ENCODE data around the gene LRRC3B.

LRRC3B gene

GRCh38 chr3:26652164-26652563 is 29.6 kb downstream of the LRRC3B start:
- Histone ChIP-seq H3K4me2 (no peak overlapping the region), H2AFZ (ENCODE audit: low read depth) (no peak overlapping the region)

GRCh38 chr3:26653811-26654425 is 31.3 kb downstream of the LRRC3B start:
- Histone ChIP-seq H3K4me2 (no peak overlapping the region), H3K4me3 (IDR thresholded peaks at IDR 0.05; ENCODE audit: insufficient read depth, low read depth, low read length) (no peak overlapping the region), H3K36me3 (ENCODE audit: insufficient read depth) (no peaks in the 10 kb centered on the region), H3K27me3 (ENCODE audit: insufficient read depth, low read depth) (no peaks in the 10 kb centered on the region), H3K9ac (no peak overlapping the region), H3K27ac (no peak overlapping the region), H3K79me2 (ENCODE audit: insufficient read depth, low read depth) (no peaks in the 10 kb centered on the region), H2AFZ (ENCODE audit: low read depth) (no peak overlapping the region), H4K20me1 (ENCODE audit: insufficient read depth) (no peaks in the 10 kb centered on the region), H3K4me1 (ENCODE audit: low read depth, poor library complexity, severe bottlenecking) (no peaks in the 10 kb centered on the region)
- no peak for TF ChIP-seq CTCF (conservative IDR thresholded peaks at IDR 0.05; ENCODE audit: low read depth, low read length)

More at GRCh38 chr3:26652164-26652563, 29.6 kb downstream of the LRRC3B start:
- Histone ChIP-seq H3K27ac (no peak overlapping the region), H3K36me3 (ENCODE audit: insufficient read depth) (no peaks in the 10 kb centered on the region), H3K27me3 (ENCODE audit: insufficient read depth, low read depth) (no peaks in the 10 kb centered on the region), H4K20me1 (ENCODE audit: insufficient read depth) (no peaks in the 10 kb centered on the region), H3K4me3 (IDR thresholded peaks at IDR 0.05; ENCODE audit: insufficient read depth, low read depth, low read length) (no peak overlapping the region), H3K4me1 (ENCODE audit: low read depth, poor library complexity, severe bottlenecking) (no peaks in the 10 kb centered on the region), H3K9ac (no peak overlapping the region), H3K79me2 (ENCODE audit: insufficient read depth, low read depth) (no peaks in the 10 kb centered on the region)
- TF ChIP-seq CTCF (conservative IDR thresholded peaks at IDR 0.05; ENCODE audit: low read depth, low read length) = no peak

GRCh38 chr3:26655231-26655630 is 32.7 kb downstream of the LRRC3B start:
- TF ChIP-seq CTCF (conservative IDR thresholded peaks at IDR 0.05; ENCODE audit: low read depth, low read length) = no peak

GRCh38 chr3:26657348-26657976 is 34.9 kb downstream of the LRRC3B start:
- no peaks in the 10 kb centered on the region for H3K36me3 ChIP-seq (ENCODE audit: insufficient read depth)
- no peak overlapping the region for H3K4me3 ChIP-seq (IDR thresholded peaks at IDR 0.05; ENCODE audit: insufficient read depth, low read depth, low read length)
- H3K9ac ChIP-seq = no peak overlapping the region
- H2AFZ ChIP-seq (ENCODE audit: low read depth) = no peak overlapping the region
- TF ChIP-seq CTCF (conservative IDR thresholded peaks at IDR 0.05; ENCODE audit: low read depth, low read length) = no peak
- no peaks in the 10 kb centered on the region for H3K79me2 ChIP-seq (ENCODE audit: insufficient read depth, low read depth)
- no peaks in the 10 kb centered on the region for H3K27me3 ChIP-seq (ENCODE audit: insufficient read depth, low read depth)
- no peaks in the 10 kb centered on the region for H3K4me1 ChIP-seq (ENCODE audit: low read depth, poor library complexity, severe bottlenecking)
- H3K27ac ChIP-seq = no peak overlapping the region
- no peak overlapping the region for H3K4me2 ChIP-seq
- no peaks in the 10 kb centered on the region for H4K20me1 ChIP-seq (ENCODE audit: insufficient read depth)

More at GRCh38 chr3:26655231-26655630, 32.7 kb downstream of the LRRC3B start:
- Histone ChIP-seq H4K20me1 (ENCODE audit: insufficient read depth) (no peaks in the 10 kb centered on the region), H3K9ac (no peak overlapping the region), H3K79me2 (ENCODE audit: insufficient read depth, low read depth) (no peaks in the 10 kb centered on the region), H3K27ac (no peak overlapping the region), H3K4me1 (ENCODE audit: low read depth, poor library complexity, severe bottlenecking) (no peaks in the 10 kb centered on the region), H3K36me3 (ENCODE audit: insufficient read depth) (no peaks in the 10 kb centered on the region), H2AFZ (ENCODE audit: low read depth) (no peak overlapping the region), H3K4me2 (no peak overlapping the region), H3K4me3 (IDR thresholded peaks at IDR 0.05; ENCODE audit: insufficient read depth, low read depth, low read length) (no peak overlapping the region), H3K27me3 (ENCODE audit: insufficient read depth, low read depth) (no peaks in the 10 kb centered on the region)
